Measurements from ENCODE around the gene DICER1.

The DICER1 gene

GRCh38 chr14:95156161-95157047 is 925 bp downstream of the DICER1 start:
- Histone ChIP-seq H3K27me3 (ENCODE audit: insufficient read depth, poor library complexity, severe bottlenecking) (no peaks in the 10 kb centered on the region), H3K27ac (replicated peaks) (peak overlapping the region; percentile 70), H3K4me3 (replicated peaks; ENCODE audit: insufficient read depth, low read length) (peak overlapping the region; percentile 88)
- peak in 1 of 2 experiments; percentile 19 for DNase-seq (ENCODE audit: low read depth in 1 of 2, low spot score in 1 of 2)
- TF ChIP-seq SPI1 (IDR thresholded peaks at IDR 0.05; ENCODE audit: borderline replicate concordance, low read depth): no peak
- no peak for TF ChIP-seq POLR2AphosphoS5 (IDR thresholded peaks at IDR 0.05; ENCODE audit: low read depth)
- no peak for TF ChIP-seq REST (IDR thresholded peaks at IDR 0.05; ENCODE audit: insufficient replicate concordance, low read depth)
- no peak for TF ChIP-seq CTCF (IDR thresholded peaks at IDR 0.05; ENCODE audit: insufficient read depth, low read length)
- no peak for TF ChIP-seq GABPA (IDR thresholded peaks at IDR 0.05; ENCODE audit: low read depth)

DNA sequence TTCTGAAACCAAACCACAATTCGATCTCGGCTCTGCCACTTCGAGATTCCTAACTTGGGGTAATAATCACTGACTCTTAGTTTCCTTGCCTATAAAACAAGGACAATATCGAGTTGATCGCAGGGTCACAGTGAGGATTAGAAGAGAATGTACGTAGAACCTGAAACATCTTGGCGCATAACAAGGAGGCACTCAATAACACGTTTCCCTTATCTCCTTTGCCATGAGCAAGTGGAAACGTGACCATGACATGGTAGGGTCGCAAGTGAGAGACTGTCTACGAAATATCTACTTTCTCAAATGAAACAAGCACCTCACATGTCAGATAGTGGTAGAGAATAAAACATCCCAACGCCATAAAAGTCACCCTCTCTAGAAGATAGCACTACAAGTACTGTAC is 2.3 kb downstream of the DICER1 start:
- Histone ChIP-seq H3K4me3 (replicated peaks; ENCODE audit: insufficient read depth, low read length) (no peak overlapping the region), H3K27ac (replicated peaks) (no peak overlapping the region), H3K27me3 (ENCODE audit: insufficient read depth, poor library complexity, severe bottlenecking) (no peaks in the 10 kb centered on the region)
- no peak for DNase-seq (ENCODE audit: low read depth in 1 of 2, low spot score in 1 of 2)
- no peak for TF ChIP-seq REST (IDR thresholded peaks at IDR 0.05; ENCODE audit: insufficient replicate concordance, low read depth)

- DNase-seq (ENCODE audit: low read depth in 1 of 2, low spot score in 1 of 2): no peak
- Histone ChIP-seq H3K27me3 (ENCODE audit: insufficient read depth, poor library complexity, severe bottlenecking) (no peaks in the 10 kb centered on the region), H3K27ac (replicated peaks) (no peak overlapping the region), H3K4me3 (replicated peaks; ENCODE audit: insufficient read depth, low read length) (no peak overlapping the region)
- no peak for TF ChIP-seq SPI1 (IDR thresholded peaks at IDR 0.05; ENCODE audit: borderline replicate concordance, low read depth)
- no peak for TF ChIP-seq POLR2AphosphoS5 (IDR thresholded peaks at IDR 0.05; ENCODE audit: low read depth)
- no peak for TF ChIP-seq CTCF (IDR thresholded peaks at IDR 0.05; ENCODE audit: insufficient read depth, low read length)
- no peak for TF ChIP-seq REST (IDR thresholded peaks at IDR 0.05; ENCODE audit: insufficient replicate concordance, low read depth)
- TF ChIP-seq GABPA (IDR thresholded peaks at IDR 0.05; ENCODE audit: low read depth): no peak
Measured at GRCh38 chr14:95153866-95154265, 3.5 kb downstream of the DICER1 start.
